Activated B cell treated with CpG ODN at 0.5 μM for 24 hours (primary cell): ENCODE data around the gene DET1. TPM values are rescaled to one million over a fixed set of nuclear protein-coding genes. Genes with fewer than 3 reads are reported as not detected.
"Not testable (repeated sequence)": the region's sequence is repeated elsewhere in the genome, so short reads cannot be mapped to it uniquely, and the experiment has no call there.

Experiments used
- ATAC-seq: fragments of 200-7000 bp; cut with Tn5 transposase; one replicate; pipeline ENCODE4 v1.10.0; 2021; ENCODE audit warnings: low read depth, mild to moderate bottlenecking, moderate library complexity
- CTCF ChIA-PET: fragments of 350-600 bp; sonication (Branson Sonifier 250); formaldehyde crosslinking; loops from one replicate; lab custom pipeline; 2021; ENCODE audit warnings: antibody characterized with exemption; lab: Charles Lee
- POLR2A ChIA-PET: fragments of 350-600 bp; sonication (Branson Sonifier 250); formaldehyde crosslinking; loops from one replicate; lab custom pipeline; 2021; ENCODE audit warnings: antibody characterized with exemption; lab: Charles Lee
- DNase-seq: peaks from one replicate; pipeline ENCODE4 v3.0.0; 2022
- H3K27ac Mint-ChIP-seq: one replicate; pipeline ENCODE4 v1.8.0; 2020; ENCODE audit warnings: mixed read lengths
- H3K27me3 Mint-ChIP-seq: one replicate; pipeline ENCODE4 v1.8.0; 2021; ENCODE audit warnings: mixed read lengths
- H3K36me3 Mint-ChIP-seq: one replicate; pipeline ENCODE4 v1.8.0; 2021; ENCODE audit warnings: low read depth, mixed read lengths
- H3K4me1 Mint-ChIP-seq: one replicate; pipeline ENCODE4 v1.8.0; 2021; ENCODE audit warnings: mixed read lengths
- H3K4me3 Mint-ChIP-seq: one replicate; pipeline ENCODE4 v1.8.0; 2020; ENCODE audit warnings: mild to moderate bottlenecking, mixed read lengths
- H3K9me3 Mint-ChIP-seq: one replicate; pipeline ENCODE4 v1.8.0; 2020; ENCODE audit warnings: mixed read lengths
- intact Hi-C: fragments of 100-400 bp; cut with micrococcal nuclease; formaldehyde crosslinking; loops from one replicate; pipeline ENCODE4 v1.15.1; 2024
- total RNA-seq: library from RNA; stranded (reverse); gene quantifications from 2 replicates; pipeline ENCODE4 v1.2.3, GENCODE V29; 2022
- TF ChIP-seq, protein P1 (sequence below): fragments of 200-600 bp; IDR thresholded peaks from one replicate; pipeline ENCODE4 v1.8.0; 2022; ENCODE audit warnings: antibody characterized with exemption, mild to moderate bottlenecking

DET1 gene
- total RNA-seq, 1 donor from 2014 or later, result 7.1 TPM

- no peak for ATAC-seq
- Mint-ChIP-seq H3K27me3 (no peaks in the 10 kb centered on the region), H3K4me1 (no peaks in the 10 kb centered on the region), H3K4me3 (no peak overlapping the region), H3K27ac (no peak overlapping the region), H3K36me3 (peaks cover 78% of the 10 kb centered on the region), H3K9me3 (peaks cover 4% of the 10 kb centered on the region)
- no peak for DNase-seq
- ChIA-PET CTCF (no interaction called here), POLR2A (no interaction called here)
- intact Hi-C loops, result no loop called here
- TF ChIP-seq, protein P1, sequence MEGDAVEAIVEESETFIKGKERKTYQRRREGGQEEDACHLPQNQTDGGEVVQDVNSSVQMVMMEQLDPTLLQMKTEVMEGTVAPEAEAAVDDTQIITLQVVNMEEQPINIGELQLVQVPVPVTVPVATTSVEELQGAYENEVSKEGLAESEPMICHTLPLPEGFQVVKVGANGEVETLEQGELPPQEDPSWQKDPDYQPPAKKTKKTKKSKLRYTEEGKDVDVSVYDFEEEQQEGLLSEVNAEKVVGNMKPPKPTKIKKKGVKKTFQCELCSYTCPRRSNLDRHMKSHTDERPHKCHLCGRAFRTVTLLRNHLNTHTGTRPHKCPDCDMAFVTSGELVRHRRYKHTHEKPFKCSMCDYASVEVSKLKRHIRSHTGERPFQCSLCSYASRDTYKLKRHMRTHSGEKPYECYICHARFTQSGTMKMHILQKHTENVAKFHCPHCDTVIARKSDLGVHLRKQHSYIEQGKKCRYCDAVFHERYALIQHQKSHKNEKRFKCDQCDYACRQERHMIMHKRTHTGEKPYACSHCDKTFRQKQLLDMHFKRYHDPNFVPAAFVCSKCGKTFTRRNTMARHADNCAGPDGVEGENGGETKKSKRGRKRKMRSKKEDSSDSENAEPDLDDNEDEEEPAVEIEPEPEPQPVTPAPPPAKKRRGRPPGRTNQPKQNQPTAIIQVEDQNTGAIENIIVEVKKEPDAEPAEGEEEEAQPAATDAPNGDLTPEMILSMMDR, result no peak
Measured at GRCh38 chr15:88529021-88529630, 17.4 kb downstream of the DET1 start.

- Mint-ChIP-seq H3K27me3 (no peaks in the 10 kb centered on the region), H3K4me3 (no peak overlapping the region), H3K9me3 (no peaks in the 10 kb centered on the region), H3K36me3 (peaks cover 75% of the 10 kb centered on the region), H3K27ac (no peak overlapping the region), H3K4me1 (no peaks in the 10 kb centered on the region)
- TF ChIP-seq, protein P1, result no peak
- ChIA-PET CTCF (no interaction called here), POLR2A (no interaction called here)
- DNase-seq (no peak), ATAC-seq (no peak)
- intact Hi-C loops, result no loop called here
Measured at GRCh38 chr15:88526247-88526879, 20.1 kb downstream of the DET1 start.

DNA sequence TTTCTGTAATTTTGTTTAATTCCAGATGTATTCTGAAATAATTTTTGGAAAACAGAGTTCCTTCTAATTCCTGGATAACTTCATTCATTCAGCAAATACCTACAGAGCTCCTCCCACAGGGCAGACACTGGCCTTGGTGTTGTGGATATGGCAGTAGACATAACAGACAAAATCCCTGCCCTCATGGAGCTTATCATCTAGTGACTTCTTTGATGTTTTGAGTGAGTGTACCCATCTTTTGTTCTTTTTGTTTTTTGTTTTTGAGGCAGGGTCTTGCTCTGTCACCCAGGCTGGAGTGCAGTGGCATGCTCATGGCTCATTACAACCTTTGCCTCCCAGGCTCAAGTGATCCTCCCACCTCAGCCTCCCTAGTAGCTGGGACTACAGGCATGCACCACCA lies 21.1 kb downstream of the DET1 start:
- TF ChIP-seq, protein P1, result no peak
- DNase-seq, result no peak
- POLR2A ChIA-PET, result no interaction called here
- ATAC-seq, result no peak
- Mint-ChIP-seq H3K4me3 (no peak overlapping the region), H3K27me3 (no peaks in the 10 kb centered on the region), H3K36me3 (peaks cover 66% of the 10 kb centered on the region), H3K27ac (no peak overlapping the region), H3K4me1 (no peaks in the 10 kb centered on the region), H3K9me3 (no peaks in the 10 kb centered on the region)
- intact Hi-C loops, result no loop called here
- CTCF ChIA-PET, result no interaction called here

- H3K27me3 Mint-ChIP-seq, DNase-seq, CTCF ChIA-PET, H3K4me1 Mint-ChIP-seq, H3K9me3 Mint-ChIP-seq, H3K27ac Mint-ChIP-seq, H3K4me3 Mint-ChIP-seq, ATAC-seq, intact Hi-C loops, POLR2A ChIA-PET: not testable (repeated sequence)
- H3K36me3 Mint-ChIP-seq, result peaks cover 52% of the 10 kb centered on the region
Measured at GRCh38 chr15:88524094-88524493, 22.4 kb downstream of the DET1 start.

DNA sequence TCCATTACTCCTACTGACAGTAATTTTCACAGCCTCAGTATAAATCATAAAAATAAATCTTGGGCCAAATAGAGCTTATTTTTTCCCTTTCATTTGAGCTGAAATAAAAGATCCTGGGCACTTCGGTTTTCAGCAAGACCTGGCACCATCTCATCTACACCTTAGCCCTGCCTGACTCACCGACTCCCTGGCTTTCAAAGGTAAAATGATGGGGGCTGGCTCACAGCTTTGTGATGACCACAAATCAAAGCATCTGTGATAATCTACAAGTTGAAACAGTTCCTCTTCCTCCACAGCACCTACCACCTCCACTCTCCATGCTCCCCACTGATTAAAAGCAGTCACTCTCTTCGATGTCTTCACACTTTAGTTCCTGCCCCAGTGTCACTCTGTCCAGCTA lies 27.6 kb downstream of the DET1 start:
- Mint-ChIP-seq H3K9me3 (no peaks in the 10 kb centered on the region), H3K27me3 (no peaks in the 10 kb centered on the region), H3K36me3 (peaks cover 29% of the 10 kb centered on the region), H3K4me3 (no peak overlapping the region), H3K27ac (no peak overlapping the region), H3K4me1 (no peaks in the 10 kb centered on the region)
- DNase-seq, result no peak
- intact Hi-C loops, result no loop called here
- CTCF ChIA-PET, result no interaction called here
- no peak for ATAC-seq
- TF ChIP-seq, protein P1, result no peak
- POLR2A ChIA-PET, result no interaction called here
